Right ventricle myocardium inferior (tissue), 1 donor: ENCODE data around the gene MRPS34. TPM values are rescaled to one million over a fixed set of nuclear protein-coding genes. Genes with fewer than 3 reads are reported as not detected.

Experiments used
- ATAC-seq: fragments of 200-7000 bp; cut with Tn5 transposase; one replicate; pipeline ENCODE4 v1.9.1; 2020; ENCODE audit warnings: mild to moderate bottlenecking, moderate library complexity
- DNase-seq: peaks from one replicate; pipeline ENCODE4 v3.0.0; 2021; ENCODE audit errors: missing footprints
- intact Hi-C: fragments of 100-400 bp; cut with DNase I; formaldehyde crosslinking; loops from one replicate; pipeline ENCODE4 v1.11.0; 2022
- total RNA-seq: library from RNA; stranded (reverse); fragmentation: NEBNext Ultra II Directional; extraction: Animal tissue kit (Norgen Biotek cat#: 25700); gene quantifications from one replicate; pipeline ENCODE4 v1.2.1, GENCODE V29; 2021
- donor health status: DM: no; HTN: yes; CAD: no; lungs with severe emphysema.

MRPS34 gene
- total RNA-seq, 1 donor from 2014 or later, result 80.8 TPM

DNA sequence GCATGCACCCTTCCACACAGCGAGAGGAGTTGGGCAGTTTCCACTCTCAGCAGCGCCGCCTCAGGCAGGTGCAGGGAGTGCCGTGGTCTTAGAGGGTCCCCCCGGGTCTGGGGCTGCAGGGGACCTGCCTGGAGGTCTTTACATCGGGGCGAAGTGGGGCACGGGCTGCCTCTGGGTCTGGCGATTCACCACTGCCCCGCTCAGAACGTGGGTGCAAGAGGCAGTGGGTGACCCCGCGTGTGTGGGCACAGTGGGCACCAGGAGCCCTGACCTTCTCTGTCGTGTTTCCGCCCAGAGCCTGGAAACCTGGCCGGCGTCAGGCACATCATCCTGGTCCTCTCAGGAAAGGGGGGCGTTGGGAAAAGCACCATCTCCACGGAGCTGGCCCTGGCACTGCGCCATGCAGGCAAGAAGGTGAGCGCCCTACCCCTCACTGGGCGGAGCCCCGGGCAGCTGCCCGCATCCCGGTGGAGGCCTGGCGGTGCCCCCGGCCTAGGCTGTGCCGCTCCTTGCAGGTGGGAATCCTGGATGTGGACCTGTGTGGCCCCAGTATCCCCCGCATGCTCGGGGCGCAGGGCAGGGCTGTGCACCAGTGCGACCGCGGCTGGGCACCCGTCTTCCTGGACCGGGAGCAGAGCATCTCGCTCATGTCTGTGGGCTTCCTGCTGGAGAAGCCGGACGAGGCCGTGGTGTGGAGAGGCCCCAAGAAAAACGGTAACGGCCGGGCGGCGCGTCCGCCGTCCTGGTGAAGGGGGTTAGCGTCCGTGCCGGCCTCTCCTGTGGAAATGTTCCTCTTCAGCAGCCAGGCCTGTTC is 13.5 kb upstream of the MRPS34 start:
- DNase-seq (peak; percentile 60), ATAC-seq (no peak)
- intact Hi-C loops, result loop anchor here (5.0 kb wide), 1 partner anchor 36 kb away; no protein-coding TSS in a partner anchor

DNA sequence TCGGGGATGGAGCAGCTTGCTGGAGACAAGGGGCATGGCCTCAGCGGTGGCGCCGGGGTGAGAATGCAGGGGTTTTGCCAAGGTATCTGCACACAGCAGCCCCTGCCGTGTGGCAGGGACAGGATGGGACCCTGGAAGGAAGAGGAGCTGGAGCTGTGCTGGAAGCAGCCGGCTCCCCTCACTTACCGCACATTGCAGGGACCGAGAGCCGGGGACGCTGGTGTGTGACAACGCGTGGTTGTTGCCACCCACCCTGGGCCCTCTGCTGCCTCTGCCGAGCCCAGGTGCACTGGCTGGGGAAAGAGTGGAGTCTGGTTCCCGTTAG is 12.9 kb upstream of the MRPS34 start:
- ATAC-seq (no peak), DNase-seq (no peak)
- intact Hi-C loops, result loop anchor here (5.0 kb wide), 1 partner anchor 36 kb away; no protein-coding TSS in a partner anchor

DNA sequence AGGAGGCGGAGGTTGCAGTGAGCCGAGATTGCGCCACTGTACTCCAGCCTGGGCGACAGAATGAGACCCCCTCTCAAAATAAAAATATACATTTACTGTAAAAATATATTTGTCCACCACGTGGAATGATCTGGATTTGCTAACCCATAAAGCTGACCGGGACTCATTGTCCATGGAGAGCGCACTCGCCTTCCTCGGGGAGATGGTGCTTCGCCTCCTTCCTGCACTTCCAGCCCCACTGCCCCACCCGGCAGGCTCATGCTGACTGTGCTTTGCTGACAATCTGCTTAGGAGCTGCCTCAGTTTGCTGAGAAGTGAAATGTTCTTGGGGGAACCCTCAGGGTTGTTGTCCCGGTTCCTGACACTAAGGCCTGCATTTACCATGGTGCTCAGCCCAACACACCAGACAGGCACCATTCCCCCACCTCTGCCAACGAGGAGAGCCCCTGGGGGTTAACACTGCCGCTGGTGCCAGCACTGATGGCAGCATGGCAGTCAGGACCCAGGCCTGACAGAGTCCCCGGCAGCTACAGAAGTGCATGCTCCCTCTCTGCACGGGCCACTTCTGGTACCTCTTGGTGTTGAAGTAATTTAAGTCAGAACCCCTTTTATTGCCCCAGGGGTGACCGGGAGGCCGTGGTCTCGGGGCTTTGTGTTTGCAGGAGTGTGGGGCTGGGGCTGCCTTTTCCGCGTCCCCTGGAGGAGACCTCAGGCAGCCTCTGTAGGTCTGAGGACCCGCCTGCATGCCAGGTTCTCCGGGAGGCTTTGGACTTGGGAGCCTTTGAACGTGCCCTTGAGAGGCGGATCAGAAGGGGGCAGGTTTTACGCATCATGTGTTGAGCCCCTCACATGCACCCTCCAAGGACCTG is 12.3 kb upstream of the MRPS34 start:
- intact Hi-C loops, result loop anchor here (5.0 kb wide), 2 partner anchors 37 to 78 kb away; partner anchors contain the start of gene MAPK8IP3
- no peak for DNase-seq
- ATAC-seq, result no peak

DNA sequence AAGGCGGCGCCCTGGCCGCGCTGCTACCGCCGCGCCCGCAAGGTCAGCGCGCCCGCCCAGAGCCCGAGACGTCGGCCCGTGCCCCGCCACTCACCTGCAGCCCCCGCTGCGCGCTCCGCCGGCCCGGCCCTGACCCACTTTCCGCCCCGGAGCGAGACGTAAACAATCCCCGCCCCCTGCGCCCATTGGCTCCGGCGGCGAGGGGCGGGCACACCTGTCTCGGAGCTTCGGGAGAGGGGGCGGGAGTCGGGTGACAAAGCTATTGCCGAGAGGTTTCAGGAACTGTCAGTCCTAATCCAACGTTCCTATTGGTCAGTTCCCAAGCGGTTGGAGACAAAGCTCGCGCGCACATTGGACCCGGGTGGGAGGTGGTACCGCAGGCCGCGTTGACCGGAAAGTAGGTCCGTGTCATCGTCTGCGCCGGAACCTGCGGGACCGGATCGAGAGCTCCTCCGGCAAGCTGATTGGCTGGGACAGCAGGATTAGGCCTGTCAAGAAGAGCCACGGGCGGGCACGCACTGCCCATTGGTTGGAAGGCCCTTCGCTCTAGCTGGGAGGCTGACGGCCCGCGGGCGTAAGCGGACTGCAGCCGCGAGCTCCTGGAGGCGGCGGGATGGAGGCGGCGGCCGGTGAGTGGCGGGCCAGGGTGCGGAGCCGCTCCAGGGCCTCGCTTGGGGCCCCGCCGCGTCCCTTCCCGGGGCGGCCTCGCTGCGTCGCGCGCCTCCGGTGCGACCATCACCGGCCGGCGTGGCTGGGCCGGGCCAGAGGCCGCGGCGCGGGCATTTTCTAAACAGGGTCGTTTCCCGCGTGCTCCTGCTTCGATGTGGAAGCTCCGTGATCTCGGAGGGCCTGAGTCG is 9.7 kb upstream of the MRPS34 start, which contains the start of the genes NUBP2 and SPSB3:
TSS of gene NUBP2 (plus strand) at position 553 of the 857 bp plus-strand sequence. CDS start at position 614, 61 bp downstream.
TSS of gene SPSB3 (minus strand) at position 164 of the 857 bp plus-strand sequence. CDS start 1,088 bp downstream, outside the sequence.
- ATAC-seq (peak; percentile 96), DNase-seq (peak; percentile 100)
- intact Hi-C loops, result loop anchor here (5.0 kb wide), 1 partner anchor 75 kb away; the partner anchor contains the start of gene MAPK8IP3

DNA sequence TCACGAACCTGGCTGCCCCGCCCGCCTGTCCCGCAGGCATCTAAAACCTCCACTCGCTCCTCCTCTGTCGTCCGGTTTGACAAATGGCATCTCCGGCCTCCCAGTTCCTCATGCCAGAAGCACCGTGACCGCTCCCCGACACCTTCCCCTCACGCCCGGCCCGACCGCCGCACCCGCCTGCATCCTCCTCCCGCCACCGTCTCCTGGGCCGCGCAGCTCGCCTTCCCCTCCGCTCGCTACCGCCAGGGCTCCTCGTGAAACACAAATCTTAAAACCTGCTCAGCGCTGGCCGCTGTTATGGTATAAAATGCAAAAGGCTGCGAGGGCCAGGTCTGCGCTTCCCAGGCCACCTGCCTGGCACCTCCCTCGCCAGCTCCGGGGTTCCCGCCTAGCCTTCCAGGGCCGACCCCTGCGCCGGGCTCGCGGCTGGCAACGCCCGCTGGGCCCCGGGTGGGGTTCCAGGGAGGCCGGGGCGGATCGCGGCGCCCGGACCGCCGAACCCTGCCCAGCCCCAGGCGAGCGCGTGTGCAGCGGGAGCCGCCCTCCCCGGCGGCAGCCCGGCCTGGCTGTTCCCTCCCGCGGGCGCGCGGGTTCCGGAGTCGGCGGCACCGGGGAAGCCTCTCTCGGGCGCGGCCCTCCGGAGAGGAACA is 8.9 kb upstream of the MRPS34 start:
- ATAC-seq, result peak; percentile 0
- intact Hi-C loops, result loop anchor here (5.0 kb wide), 1 partner anchor 75 kb away; the partner anchor contains the start of gene MAPK8IP3
- no peak for DNase-seq

DNA sequence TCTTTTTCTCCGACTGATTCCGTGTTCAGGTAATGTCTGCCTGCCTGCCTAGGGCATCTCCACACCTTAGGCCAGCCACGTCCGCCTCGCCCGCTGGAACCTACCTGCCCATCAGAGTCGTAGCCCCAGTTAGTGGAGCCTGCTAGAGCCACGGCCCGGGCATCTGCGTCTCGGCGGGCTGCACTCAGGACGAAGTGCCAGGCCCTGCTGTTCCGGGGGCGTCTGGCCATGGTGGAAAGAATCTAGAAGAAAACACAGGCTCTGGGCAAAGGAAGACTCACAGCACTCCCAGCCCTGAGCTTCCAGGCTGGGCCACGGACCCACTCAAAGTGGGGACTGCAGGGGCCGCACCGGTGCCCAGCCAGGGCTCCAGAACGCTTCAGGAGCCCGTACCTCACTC is 8.3 kb upstream of the MRPS34 start:
- DNase-seq (peak; percentile 54), ATAC-seq (no peak)
- intact Hi-C loops, result loop anchor here (5.0 kb wide), 1 partner anchor 74 kb away; the partner anchor contains the start of gene MAPK8IP3

DNA sequence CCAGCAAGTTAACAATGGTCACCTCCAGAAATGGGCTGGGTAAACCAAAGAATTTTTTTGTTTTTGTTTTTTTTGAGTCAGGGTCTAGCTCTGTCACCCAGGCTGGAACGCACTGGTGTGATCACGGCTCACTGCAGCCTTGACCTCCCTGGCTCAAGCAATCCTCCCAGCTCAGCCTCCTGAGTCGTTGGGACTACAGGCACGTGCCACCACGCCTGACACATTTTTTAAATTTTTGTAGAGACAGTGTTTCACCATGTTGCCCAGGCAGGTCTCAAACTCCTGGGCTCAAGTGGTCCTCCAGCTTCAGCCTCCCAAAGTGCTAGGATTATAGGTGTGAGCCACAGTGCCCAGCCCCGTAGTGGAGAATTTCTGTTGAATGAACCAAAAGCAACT is 7.7 kb upstream of the MRPS34 start:
- DNase-seq (peak; percentile 32), ATAC-seq (no peak)
- intact Hi-C loops, result loop anchor here (5.0 kb wide), 1 partner anchor 73 kb away; the partner anchor contains the start of gene MAPK8IP3

DNA sequence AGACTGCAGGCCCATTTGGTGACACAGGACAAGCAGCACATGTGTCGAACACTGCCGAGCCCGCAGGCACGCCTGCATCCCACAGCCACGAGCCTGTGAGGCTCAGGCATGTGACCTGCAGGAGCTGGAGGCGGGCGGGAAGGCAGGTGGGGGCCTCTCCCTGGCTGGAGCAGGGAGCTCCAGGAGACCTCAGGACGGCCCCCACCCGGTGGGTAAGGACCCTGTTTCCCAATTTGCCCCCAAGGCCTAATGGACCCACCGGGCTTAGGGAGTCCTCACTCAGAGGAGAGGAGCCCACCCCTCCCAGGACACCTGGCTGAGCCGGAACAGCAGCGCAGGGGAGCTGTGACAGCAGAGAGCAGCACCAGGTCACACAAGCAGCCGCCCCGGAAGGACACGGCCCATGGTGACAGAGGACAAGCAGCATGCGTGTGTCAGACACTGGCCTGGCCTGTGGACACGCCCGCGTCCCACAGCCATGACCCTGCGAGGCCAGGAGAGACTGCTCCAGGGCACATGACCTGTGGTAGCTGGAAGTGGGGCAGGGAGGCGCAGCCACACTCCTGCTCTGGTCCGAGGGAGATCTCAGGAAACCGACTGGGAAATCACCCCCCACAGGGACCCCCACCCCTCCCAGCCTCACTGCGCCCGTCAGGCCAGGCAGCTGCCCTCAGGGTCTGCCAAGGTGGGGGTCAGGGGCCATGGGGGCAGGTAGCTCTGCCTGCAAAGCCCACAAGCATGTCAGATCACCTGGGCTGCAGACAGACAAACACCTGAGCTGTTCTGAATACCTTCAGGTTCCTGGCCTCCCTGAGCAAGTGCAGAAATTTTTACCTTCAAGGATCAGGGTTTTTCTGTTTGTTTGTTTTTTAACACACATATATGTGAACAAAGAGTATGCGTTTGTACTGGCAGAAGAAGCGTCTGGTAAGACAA is 7.1 kb upstream of the MRPS34 start:
- ATAC-seq (no peak), DNase-seq (peak; percentile 69)
- intact Hi-C loops, result loop anchor here (5.0 kb wide), 1 partner anchor 73 kb away; the partner anchor contains the start of gene MAPK8IP3

DNA sequence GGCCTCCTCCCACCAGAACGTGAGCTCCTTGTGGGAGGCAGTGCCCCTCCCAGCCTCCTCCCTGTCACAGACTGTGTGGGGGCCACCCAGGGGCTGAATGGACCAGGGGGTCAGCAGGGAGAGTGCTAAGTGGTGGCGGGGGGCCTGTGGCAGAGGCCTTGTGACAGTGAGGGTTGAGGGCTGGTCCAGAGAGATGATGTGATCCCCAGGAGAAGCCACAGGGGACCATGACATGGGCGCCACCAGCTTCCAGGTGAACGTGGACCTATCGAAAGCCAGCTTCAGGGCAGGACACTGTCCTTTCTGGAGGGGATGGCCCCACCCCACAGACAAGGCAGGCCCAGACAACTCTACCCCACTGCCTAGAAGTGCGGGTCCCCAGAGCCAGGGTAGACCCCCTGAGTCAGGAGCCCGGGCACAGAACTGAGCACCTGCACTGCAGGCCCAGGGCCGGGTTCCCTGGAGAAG is 6.3 kb upstream of the MRPS34 start:
- DNase-seq, result peak; percentile 45
- intact Hi-C loops, result no loop called here
- no peak for ATAC-seq

DNA sequence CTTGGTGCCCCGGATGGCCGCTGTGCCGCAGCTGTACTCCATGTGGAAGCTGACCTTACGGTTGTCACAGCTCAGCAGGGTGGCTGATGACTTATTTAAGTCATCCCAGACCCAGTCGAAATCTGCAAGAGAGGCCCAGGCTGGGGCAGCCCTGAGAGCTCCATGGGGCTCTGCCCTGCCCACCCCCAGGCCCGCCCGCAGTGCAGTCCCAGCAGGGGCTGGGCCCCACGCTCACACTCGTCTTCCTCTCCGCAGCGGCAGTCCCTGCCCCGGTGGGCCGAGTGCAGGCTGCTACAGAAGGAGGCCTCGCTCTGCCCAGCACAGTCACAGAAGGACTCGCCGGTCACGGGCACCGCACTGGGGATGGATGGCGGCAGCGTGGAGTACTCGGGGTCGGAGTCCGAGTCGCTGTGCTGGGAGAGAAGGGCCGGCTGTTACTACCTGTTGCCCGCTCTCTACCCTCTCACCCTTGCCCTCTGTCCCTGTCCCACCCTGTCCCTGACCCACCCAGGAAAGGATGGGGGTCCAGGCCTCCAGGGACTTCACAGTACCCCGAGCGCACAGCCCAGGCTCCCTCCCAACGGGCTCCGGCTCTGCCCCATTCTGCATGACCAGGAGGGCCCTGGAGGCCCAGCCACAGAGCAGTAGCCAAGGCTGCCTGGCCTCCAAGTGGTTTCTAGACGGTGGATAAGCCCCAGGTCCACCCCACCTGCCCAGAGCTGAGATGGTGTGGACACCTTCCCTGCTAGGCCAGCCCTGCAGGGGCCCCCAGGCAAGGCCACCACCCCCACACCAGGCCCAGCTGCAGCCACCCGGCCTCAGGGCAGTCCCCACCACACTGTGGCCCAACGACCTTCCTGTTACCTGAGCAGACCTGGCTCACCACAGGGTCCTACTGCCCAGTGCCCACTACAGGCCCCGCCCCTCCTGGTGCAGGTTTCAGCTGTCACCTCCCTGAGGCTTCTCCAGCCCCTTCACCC is 5.6 kb upstream of the MRPS34 start:
- peak; percentile 60 for DNase-seq
- intact Hi-C loops, result no loop called here
- ATAC-seq, result no peak

DNA sequence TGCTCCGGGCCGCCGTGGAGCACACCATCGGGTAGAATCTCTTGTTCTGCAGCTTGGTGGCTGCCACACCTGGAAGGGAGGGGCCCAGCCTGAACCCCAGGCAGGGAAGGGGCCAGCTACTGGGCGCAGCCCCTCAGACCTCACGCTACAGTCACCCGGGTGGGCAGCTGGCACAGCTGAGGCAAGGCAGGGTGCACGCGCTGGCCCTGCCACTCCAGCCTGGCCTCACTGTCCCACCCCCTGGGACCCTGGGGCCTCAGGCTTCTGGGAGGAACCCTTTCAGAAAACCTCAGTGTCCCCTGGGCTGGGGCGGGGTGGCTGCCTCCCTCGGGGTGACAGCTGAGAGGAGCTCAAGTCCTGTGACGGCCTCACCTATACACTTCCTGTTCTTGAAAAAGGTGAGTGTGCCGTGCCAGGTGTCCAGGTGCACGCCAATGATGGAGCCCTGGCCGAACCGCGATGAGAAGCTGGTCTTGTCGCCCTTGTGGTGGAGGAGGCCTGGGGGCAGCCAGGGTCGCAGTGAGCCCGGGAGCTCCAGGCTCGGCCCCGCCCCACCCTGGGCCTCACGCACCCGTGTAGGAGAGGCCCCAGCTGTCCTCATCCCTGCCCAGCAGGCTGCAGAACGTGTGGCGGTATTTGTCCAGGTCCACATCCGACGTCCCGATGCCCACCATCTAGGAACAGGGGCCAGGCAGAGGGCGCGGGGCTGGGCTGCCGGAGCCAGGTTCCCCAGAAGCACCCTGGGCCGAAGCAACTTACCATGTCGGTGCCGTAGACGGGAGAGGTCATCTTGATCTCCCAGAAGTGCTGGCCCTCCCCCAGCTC is 4.7 kb upstream of the MRPS34 start:
- peak; percentile 64 for DNase-seq
- no peak for ATAC-seq
- intact Hi-C loops, result no loop called here

DNA sequence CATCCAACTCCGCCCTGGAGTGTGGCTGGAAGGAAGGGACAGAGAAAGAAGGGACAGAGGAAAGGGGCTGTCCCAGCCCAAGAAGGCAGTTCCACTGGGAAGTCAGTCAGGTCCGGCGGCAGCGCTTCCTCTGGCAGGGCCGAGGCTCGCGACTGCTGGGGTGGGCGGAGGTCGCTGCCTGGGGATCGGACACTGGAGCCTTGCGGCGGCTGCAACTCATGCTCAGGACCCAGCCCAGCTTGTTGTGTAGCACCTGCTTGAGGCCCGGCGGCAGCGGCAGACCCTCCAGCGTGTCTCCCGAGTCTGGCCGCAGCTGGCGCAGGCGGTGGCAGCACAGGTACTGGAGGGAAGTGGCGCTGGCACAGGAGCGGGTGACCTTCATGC is 4.0 kb upstream of the MRPS34 start:
- intact Hi-C loops, result no loop called here
- DNase-seq (peak; percentile 74), ATAC-seq (no peak)

DNA sequence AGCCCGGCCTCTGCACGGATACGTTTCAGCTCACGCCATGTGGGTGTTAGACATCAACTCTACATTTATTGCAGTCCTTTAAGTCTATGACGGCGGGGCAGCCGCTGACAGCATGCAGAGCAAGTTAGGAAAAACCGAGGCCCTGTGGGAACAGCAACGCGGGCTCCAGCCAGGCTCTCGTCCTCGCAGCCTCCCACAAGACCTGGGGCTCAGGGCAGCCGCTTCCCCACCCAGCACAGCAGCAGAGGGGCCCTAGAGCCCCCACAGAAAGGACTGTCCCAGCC is 3.7 kb upstream of the MRPS34 start:
- ATAC-seq, result no peak
- intact Hi-C loops, result no loop called here
- peak; percentile 49 for DNase-seq

DNA sequence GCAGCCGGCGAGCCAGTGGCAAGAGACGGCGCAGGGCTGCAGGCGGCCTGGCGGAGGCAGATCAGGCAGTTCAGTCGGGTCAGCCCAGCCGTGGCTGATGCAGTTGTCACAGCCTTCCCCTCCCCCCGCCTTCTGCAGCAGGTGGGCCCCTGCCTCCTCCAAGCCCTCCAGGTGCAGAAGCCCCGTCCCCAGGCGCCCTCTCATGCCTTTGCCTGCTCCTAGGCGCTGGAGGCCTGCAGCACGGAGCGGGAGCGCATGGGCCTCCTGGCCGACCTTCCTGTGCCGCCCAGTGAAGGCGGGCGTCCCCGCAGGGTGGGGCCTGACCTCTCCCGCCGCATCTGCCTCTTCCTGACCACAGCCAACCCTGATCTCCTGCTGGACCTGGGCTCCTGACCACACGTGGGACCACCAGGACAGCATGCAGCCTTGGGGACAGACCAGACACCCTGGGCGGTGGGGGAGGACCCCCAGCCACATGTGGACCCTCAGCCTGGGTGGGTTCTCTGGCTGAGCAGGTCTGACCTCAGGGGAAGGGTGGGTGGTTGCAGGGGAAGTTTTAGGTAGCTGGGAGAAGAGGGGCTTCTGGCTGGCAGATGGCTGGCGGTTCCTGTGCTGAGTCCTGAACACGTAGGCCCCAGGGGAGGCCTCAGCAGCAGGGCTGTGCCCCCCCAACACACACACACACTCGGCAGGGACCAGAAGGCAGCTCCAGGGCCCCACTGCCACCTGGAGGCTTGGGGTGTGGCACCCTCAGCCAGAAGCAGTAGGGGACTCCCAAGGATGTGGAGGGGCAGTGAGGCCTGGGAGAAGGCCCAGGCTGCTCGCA is 3.1 kb upstream of the MRPS34 start:
- DNase-seq (peak; percentile 18), ATAC-seq (no peak)
- intact Hi-C loops, result no loop called here
